Right lobe of liver (tissue), 6 donors: Measurements from ENCODE around the gene XPR1. TPM values are rescaled to one million over a fixed set of nuclear protein-coding genes. Genes with fewer than 3 reads are reported as not detected.

Experiments used
- ATAC-seq, 4 donors: fragments of 200-7000 bp; cut with Tn5 transposase; one replicate each; pipeline ENCODE4 v1.9.1; 2020; ENCODE audit warnings: mild to moderate bottlenecking in 4 of 4, moderate library complexity in 4 of 4
- DNase-seq, 3 donors: peaks; one replicate each; pipeline ENCODE4 v3.0.0-alpha.2; 2020
- H3K27ac ChIP-seq, 3 donors: fragments of 200-600 bp; one replicate each; pipeline ENCODE4 v1.8.0; 2022
- H3K27me3 ChIP-seq, 2 donors: fragments of 200-600 bp; one replicate each; pipeline ENCODE4 v1.8.0; 2022
- H3K36me3 ChIP-seq, 4 donors: fragments of 200-600 bp; sonication (generic) in 1 of 4; one replicate each; pipeline versions ENCODE4 v1.5.1 to v1.8.0; 2017 to 2022; ENCODE audit warnings: control low read depth in 1 of 4
- H3K4me1 ChIP-seq, 4 donors: fragments of 200-600 bp; sonication (generic) in 1 of 4; one replicate each; pipeline versions ENCODE4 v1.5.1 to v1.8.0; 2017 to 2022; ENCODE audit warnings: control low read depth in 1 of 4
- H3K4me3 ChIP-seq, 3 donors: fragments of 200-600 bp; one replicate each; pipeline ENCODE4 v1.8.0; 2022
- H3K9me3 ChIP-seq, 4 donors: fragments of 200-600 bp; sonication (generic) in 1 of 4; one replicate each; pipeline versions ENCODE4 v1.5.1 to v1.8.0; 2017 to 2022; ENCODE audit warnings: control low read depth in 1 of 4
- POLR2A ChIP-seq: fragments of 450-650 bp; IDR thresholded peaks from one replicate; pipeline ENCODE4 v1.6.1; 2017; ENCODE audit warnings: antibody characterized with exemption, mild to moderate bottlenecking
- WGBS: methylation state at CpG from one replicate; pipeline ENCODE4 v1.1.6; 2018; ENCODE audit warnings: low coverage, low lambda C conversion rate; ENCODE audit not compliant: insufficient coverage; ENCODE audit errors: missing lambda C conversion rate; 5-methylcytosine and 5-hydroxymethylcytosine counted together
- intact Hi-C, 2 donors: fragments of 100-400 bp; cut with DNase I; formaldehyde crosslinking; loops; one replicate each; pipeline versions ENCODE4 v1.11.2 to v1.14.1; 2022
- total RNA-seq, 6 experiments: library from RNA; depleted of rRNA in 2 of 6; stranded (reverse); fragments of >200 nt in 2 of 6; fragmentation: NEBNext Ultra II Directional in 3 of 6; extraction: Animal tissue kit (Norgen Biotek cat#: 25700) in 3 of 6; gene quantifications; one replicate each; pipeline versions ENCODE4 v1.1.0 to v1.2.4, GENCODE V29; 2016 to 2023
- TF ChIP-seq, protein P1 (sequence below), 4 donors: fragments of 200-600 bp in 3 of 4; fragments of 450-650 bp in 1 of 4; IDR thresholded peaks; one replicate each; pipeline versions ENCODE4 v1.5.1 to v1.8.0; 2016 to 2022; ENCODE audit warnings: antibody characterized with exemption in 4 of 4, mild to moderate bottlenecking in 2 of 4
- donor health status: DM: no; HTN: yes; CAD: no.
- donor health status: DM: no; HTN: no; CAD: no.
- donor health status: DM: no; HTN: no; CAD: no.
- donor health status: DM: no; HTN: yes; CAD: no.
- donor health status: DM: no; HTN: yes; CAD: no.

XPR1 gene
- total RNA-seq, 6 experiments from 2014 or later, result 5.9 to 10.0 (median 9.0) TPM

DNA sequence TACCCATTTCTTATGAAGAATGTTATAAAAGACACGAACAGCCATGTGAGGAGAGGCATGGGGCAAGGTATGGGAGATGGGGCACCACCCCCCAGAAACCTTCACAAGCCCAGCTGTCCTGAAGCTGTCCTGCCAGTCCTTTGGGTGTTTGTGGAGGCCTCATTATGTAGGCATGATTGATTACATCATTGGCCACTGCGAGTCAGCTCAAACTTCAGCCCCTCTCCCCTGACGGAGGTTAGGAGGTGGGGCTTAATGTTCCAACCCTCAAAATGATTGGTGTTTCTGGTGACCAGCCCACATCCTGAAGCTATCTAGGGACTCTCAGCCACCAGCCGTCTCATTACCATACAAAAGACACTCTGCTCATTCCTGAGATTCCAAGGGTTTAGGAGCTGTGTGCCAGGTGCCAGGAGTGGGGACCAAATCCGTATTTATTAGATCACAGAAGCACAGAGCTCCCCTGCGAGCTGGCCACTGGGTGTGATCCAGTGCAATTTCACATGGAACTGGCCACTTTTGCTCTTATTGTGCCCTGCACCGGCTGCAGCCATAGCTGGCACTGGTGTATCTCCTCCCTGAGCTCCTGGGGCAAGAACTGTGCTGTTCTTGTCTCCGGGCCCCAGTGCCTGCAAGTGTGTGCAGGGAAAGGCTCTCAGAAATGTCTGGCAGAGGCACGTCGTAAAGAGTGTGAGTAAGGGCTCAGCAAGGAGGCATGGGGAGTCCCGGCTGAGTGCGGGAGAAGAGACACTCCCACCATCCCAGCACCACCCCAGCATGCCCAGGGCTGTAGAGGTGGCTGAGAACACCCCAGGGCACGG lies 291.4 kb downstream of the XPR1 start:
- Histone ChIP-seq H3K27me3 (no peaks in the 10 kb centered on the region), H3K9me3 (no peaks in the 10 kb centered on the region), H3K27ac (no peak overlapping the region), H3K4me3 (no peak overlapping the region), H3K4me1 (no peaks in the 10 kb centered on the region), H3K36me3 (no peaks in the 10 kb centered on the region)
- DNase-seq (peak in 1 of 3 donors; percentile 19), ATAC-seq (no peak)
- no peak for TF ChIP-seq POLR2A
- TF ChIP-seq, protein P1, sequence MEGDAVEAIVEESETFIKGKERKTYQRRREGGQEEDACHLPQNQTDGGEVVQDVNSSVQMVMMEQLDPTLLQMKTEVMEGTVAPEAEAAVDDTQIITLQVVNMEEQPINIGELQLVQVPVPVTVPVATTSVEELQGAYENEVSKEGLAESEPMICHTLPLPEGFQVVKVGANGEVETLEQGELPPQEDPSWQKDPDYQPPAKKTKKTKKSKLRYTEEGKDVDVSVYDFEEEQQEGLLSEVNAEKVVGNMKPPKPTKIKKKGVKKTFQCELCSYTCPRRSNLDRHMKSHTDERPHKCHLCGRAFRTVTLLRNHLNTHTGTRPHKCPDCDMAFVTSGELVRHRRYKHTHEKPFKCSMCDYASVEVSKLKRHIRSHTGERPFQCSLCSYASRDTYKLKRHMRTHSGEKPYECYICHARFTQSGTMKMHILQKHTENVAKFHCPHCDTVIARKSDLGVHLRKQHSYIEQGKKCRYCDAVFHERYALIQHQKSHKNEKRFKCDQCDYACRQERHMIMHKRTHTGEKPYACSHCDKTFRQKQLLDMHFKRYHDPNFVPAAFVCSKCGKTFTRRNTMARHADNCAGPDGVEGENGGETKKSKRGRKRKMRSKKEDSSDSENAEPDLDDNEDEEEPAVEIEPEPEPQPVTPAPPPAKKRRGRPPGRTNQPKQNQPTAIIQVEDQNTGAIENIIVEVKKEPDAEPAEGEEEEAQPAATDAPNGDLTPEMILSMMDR (IDR thresholded peaks at IDR 0.05), result no peak
- intact Hi-C loops, result no loop called here
- WGBS, result 64% methylated on average over 4 of the region's 13 CpGs

DNA sequence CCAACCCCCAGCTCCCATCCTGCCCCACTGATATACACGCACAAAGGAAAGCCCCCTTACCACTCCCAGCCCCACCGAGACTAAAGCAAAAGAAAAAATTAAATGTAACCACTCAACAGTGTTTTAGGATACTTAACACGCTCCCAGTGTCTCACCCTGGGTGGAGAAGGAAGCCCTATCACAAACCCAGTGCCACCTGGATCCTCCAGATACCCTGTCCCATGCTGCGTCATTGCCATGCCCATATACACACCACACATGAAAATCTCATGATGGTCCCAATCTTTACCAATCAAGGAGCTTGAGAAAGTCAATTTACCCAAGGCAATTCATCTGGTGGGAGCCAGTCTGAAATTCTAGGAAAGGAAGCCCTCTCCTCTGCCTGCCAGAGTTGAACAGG lies 292.1 kb downstream of the XPR1 start:
- no peaks in the 10 kb centered on the region for H3K4me1 ChIP-seq
- no peaks in the 10 kb centered on the region for H3K9me3 ChIP-seq
- H3K27me3 ChIP-seq, result no peaks in the 10 kb centered on the region
- intact Hi-C loops, result no loop called here
- TF ChIP-seq, protein P1 (IDR thresholded peaks at IDR 0.05), result no peak
- TF ChIP-seq POLR2A, result no peak
- no peaks in the 10 kb centered on the region for H3K36me3 ChIP-seq
- no peak overlapping the region for H3K27ac ChIP-seq
- 50% methylated on average over 2 of the region's 4 CpGs for WGBS
- no peak for ATAC-seq
- no peak overlapping the region for H3K4me3 ChIP-seq
- DNase-seq, result no peak

DNA sequence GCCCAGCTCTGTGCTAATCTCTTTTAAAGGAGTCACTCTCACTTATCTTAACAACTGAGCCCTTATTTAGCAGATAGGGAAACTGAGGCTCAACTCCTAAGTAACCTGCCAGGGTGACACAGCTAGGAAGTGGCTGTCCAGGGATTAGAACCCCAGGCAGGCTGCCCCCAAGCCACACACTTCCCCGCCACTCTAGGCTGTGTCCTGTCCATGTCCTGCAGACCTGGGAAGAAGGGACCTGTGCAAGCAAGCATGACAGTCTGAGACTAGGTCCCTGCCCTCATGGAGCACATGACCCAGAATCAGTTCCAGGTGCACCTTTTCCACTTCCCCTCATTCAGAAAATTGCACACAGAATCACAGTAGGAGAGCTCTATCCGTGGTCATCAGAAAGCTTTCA lies 293.1 kb downstream of the XPR1 start:
- no peak overlapping the region for H3K27ac ChIP-seq
- no peak overlapping the region for H3K4me3 ChIP-seq
- H3K36me3 ChIP-seq, result no peaks in the 10 kb centered on the region
- ATAC-seq, result no peak
- H3K4me1 ChIP-seq, result no peaks in the 10 kb centered on the region
- no peak for TF ChIP-seq POLR2A
- TF ChIP-seq, protein P1 (IDR thresholded peaks at IDR 0.05), result no peak
- intact Hi-C loops, result no loop called here
- no peaks in the 10 kb centered on the region for H3K9me3 ChIP-seq
- H3K27me3 ChIP-seq, result no peaks in the 10 kb centered on the region
- 80% methylated on average over 1 of the region's 2 CpGs for WGBS
- DNase-seq, result peak in 1 of 3 donors; percentile 14

DNA sequence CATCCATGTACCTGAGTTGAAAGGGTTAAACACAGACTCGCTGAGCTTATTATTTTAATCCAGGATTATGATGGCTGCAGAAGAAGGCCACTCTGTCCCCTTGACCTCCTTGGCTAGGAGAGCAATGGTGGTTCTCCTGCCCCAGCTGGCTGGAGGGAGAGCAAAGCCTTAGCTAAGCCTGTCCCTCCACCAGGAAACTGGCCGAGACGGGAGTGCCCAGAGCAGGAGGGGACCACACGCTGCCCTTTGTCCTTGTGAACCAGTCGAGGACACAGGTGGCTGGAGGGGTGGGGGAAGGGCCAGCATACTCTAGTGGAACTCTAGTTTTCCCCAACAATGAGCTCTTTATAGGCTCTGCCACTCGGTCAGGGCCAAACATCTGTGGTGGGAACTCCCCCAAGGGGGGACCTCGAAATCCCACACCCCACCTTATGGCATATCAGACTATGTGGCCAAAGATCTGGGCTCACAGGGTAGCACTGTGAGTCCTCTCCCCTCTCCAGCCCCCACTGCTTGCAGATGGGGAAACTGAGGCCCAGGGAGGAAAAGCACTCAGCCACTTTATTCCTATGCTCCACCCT lies 293.7 kb downstream of the XPR1 start:
- DNase-seq (peak in 2 of 3 donors; percentile 51 to 57), ATAC-seq (peak; percentile 57 to 85 (median 74))
- H3K27me3 ChIP-seq, result no peaks in the 10 kb centered on the region
- H3K9me3 ChIP-seq, result no peaks in the 10 kb centered on the region
- TF ChIP-seq POLR2A, result no peak
- TF ChIP-seq, protein P1 (IDR thresholded peaks at IDR 0.05), result no peak
- WGBS, result 25% methylated on average over 1 of the region's 7 CpGs
- intact Hi-C loops, result no loop called here
- H3K27ac ChIP-seq, result no peak overlapping the region
- no peaks in the 10 kb centered on the region for H3K36me3 ChIP-seq
- H3K4me3 ChIP-seq, result no peak overlapping the region
- H3K4me1 ChIP-seq, result no peaks in the 10 kb centered on the region
